GM20000 (cell line): ENCODE measurements around the gene GDF2.

Experiments used
- DNase-seq: peaks from one replicate; pipeline ENCODE4 v3.0.0; 2012; ENCODE audit warnings: low spot score
- CTCF ChIP-seq: IDR thresholded peaks from 2 replicates; pipeline ENCODE4 v1.5.1; 2012; ENCODE audit warnings: mild to moderate bottlenecking, control low read depth; ENCODE audit errors: extremely low read depth, missing control alignments

GDF2 gene

GRCh38 chr10:47282005-47282656 lies 40.1 kb upstream of the GDF2 start:
- DNase-seq, result no peak
- no peak for TF ChIP-seq CTCF

- TF ChIP-seq CTCF, result no peak
- DNase-seq, result no peak
Measured at GRCh38 chr10:47282657-47283018, 39.6 kb upstream of the GDF2 start.

- DNase-seq, result no peak
- TF ChIP-seq CTCF, result no peak
Measured at GRCh38 chr10:47283101-47283630, 39.1 kb upstream of the GDF2 start.

- no peak for TF ChIP-seq CTCF
- DNase-seq, result no peak
Measured at GRCh38 chr10:47283848-47284247, 38.4 kb upstream of the GDF2 start.

- DNase-seq, result no peak
- no peak for TF ChIP-seq CTCF
Measured at GRCh38 chr10:47285381-47286115, 36.7 kb upstream of the GDF2 start.

- no peak for DNase-seq
Measured at GRCh38 chr10:47286116-47286505, 36.1 kb upstream of the GDF2 start.

More at GRCh38 chr10:47286116-47286505, 36.1 kb upstream of the GDF2 start:
- TF ChIP-seq CTCF, result no peak
